Activated CD4-positive, CD25-positive, alpha-beta regulatory T cell (primary cell): ENCODE results near the gene MAP3K19.

Experiments used
- DNase-seq, 4 experiments: peaks; one replicate each; lab custom pipeline; 2025; lab: John Stamatoyannopoulos, UW

Gene MAP3K19

DNA sequence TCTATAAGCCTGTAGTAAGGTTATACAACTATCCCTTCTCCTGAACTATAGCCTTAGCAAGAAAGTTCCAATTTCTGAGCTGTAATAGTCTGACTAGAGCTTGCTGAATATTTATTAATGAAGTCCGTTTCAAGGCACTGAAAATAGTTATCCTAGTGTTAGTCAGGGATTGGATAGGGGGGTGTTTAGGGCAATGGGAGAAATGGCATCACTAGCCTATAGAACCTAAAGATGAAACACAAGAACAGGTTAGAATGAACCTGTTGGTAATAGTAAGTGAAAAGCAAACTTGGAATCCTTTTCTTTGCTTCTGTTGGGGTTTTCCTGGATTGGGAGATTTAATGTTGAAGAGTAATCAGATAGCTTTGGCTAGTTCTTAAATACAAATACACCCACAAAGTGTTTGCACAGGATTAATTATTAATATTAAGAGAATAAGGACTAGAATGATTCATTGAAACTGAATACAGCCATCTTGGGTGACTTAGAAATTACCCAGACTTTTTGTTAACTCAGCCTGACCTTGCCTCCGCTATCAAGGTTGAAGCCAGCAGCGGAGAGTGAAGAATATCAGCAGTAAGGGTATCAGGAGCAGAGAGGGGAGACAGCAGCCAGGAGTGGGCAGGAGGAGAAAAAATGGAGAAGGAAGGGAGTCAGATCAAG lies 114.3 kb downstream of the MAP3K19 start:
- no peak for DNase-seq

DNA sequence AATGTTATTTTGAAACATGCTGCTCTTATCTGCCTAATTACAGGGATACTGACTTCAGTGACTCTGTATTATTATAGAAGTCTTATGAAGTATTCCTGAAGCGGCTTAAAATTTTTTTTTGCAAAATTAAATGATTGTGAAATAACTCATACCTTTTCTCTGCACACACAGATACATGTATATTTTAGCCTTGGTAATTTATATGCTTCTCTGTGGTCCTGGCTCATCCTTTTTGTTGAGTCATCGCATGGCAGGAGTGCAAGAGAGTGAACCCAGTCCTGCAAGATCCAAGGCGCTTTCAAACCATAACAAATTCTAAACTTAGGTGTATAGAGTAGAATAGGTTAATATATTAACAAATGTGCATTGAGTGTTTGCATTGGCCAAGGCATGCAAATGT lies 120.1 kb downstream of the MAP3K19 start:
- DNase-seq = no peak

DNA sequence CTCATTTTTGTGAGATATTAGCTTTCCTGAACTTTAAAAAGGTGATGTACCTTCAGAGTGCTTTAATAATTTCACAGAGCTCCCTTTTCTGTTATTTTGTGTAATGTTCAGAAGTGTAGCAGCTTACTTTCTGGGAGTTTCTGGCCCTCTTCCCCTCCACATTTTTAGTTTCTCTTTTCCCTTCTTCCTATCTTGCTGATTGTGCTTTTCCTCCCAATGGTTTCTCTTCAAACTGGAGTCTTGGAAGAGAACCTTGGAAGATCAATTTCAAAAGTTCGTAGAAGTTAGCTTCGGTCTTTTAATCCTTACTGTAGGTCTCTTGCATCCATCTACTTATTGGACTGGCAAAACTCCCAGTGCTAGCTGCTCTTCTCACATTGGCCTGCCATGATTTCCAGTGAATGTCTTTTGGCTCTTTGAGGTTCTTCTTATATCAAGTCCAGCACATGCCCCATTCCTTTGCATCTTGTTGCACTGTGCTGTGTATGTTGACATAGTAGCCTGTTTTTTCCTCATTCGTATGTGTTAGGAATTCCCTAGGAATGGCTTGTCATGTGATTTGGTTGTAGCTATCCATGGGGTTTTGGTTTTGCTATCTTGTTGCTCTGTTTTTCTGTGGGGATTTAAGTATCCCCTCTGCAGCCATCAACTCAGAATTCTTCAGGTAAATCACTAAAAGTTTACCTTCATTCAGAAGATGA lies 120.9 kb downstream of the MAP3K19 start:
- DNase-seq = no peak

DNA sequence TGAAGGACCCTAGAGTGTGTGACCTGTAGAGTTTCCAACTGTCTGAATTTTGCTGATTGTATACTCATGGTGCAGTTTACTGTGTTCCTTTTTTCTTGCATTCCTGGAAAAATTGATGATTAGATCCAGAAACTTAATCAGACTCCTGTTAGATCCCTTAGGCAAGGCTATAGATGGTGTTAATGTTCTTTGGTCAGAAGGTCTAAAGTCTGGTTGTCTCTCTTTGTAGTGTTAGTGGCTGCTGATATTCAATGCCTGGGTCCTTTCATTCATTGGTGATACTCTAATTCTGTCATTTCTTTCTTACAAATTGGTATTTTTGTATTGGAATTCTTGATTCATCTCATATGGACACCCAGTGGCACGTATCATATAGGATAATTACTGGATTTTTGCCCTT lies 122.3 kb downstream of the MAP3K19 start:
- no peak for DNase-seq

DNA sequence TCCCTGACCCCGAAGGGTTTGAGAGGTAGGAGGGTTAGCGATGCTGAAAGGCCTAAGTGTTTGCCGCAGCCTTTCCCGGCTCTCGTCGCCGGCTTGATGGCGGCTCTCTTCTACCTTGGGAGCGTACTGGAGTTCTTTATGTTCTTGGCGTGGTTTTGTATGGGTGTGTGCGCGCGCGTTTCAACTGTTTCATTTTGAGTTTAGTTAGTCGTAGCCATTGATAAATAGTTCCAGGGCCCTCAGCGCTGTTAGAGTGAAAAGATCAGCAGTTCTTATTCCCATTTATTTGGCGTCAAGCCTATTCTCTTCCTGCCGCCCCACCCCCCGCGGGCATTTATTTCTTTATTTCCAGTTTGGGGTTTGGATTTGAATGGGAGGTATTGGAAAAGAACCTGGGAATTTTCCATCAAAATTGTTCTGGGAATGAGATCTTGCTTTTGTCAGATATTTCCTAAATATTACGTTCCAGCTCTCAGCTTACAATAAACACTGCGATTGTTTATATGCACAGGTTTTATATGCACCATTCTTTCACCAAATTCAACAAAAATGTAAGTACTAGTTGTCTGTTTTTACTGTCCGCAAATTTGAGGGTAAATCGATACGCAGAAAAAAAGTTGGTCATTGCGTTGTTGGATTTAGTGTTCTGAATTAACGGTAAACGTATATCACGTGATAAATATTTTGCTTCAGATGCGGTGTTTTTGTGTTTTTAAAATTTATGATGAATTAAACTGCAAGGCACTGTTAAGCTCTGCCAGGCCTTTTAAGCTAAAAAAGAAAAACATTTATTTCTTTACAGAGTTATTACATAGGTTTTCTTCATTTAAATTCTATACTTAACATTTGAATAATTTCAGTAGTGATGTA lies 127.7 kb downstream of the MAP3K19 start:
- peak; percentile 6 to 26 (median 12) for DNase-seq

DNA sequence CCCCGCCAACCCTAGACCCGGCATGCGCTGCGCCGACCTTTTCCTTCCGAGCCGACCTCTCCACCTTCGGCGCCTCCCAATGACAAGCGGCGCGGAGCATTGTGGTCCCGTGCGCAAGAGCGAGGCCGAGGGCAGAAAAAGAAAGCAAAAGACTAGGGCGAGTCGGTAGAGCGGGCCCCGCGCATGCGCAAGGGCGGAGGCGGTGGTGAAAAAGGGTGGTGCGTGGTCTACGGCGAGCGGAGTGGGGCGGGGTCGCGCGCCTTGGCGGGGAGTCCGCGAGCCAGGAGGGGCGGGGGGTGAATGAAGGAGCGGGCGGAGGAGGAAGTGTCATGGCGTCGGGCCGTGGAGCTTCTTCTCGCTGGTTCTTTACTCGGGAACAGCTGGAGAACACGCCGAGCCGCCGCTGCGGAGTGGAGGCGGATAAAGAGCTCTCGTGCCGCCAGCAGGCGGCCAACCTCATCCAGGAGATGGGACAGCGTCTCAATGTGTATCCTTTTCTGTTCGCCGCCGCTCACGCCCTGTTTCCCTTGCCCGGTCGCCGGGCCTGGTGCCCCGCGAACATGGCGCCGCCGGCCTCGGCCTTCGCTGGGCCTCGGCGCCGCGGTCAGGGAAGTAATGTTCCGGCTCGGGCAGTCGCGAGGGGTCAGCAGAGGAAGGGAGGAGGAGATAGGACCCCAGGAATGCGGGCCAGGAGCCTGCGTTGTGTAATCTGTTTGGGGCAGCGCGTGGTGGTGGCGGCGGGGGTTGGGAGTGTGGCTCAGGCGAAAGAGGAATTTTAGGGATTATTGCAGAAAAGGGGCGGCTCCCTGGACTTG lies 128.5 kb downstream of the MAP3K19 start, which contains the start of gene CCNT2:
TSS of gene CCNT2 (plus strand) at position 297 of the 815 bp plus-strand sequence. CDS start at position 330, 33 bp downstream.
- peak; percentile 97 to 99 (median 99) for DNase-seq

DNA sequence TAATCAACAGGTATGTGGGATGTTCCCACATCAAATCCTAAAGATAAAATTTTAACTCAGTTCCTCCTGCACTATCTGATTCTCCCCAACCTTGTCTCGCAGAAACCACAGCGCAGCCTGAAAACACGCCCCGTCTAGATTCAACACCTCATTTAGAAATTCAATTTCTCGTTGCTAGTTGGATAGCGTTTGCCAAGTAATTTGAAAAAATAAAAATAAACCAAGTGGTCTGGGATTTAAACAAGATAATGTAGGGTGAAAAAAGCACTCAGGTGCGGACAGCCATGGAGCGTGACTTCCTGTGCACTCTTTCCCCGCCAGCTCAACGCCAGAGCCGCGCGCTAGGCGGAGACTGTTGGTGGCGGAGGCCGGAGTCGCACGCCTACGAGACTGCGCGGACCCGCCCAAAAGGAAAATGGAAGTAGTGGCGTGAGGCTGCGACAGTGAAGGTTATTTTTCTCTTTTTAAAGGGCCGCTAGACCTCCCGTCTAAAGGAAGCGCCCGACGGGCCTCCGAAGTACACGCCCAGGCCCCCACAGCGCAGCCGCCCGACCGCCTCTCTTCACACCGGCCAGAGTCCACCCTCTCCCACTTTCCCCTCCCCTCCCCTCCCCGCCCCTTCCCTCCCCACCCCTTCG lies 129.2 kb downstream of the MAP3K19 start:
- DNase-seq = peak in 3 of 4 experiments; percentile 86 to 93 (median 88)

DNA sequence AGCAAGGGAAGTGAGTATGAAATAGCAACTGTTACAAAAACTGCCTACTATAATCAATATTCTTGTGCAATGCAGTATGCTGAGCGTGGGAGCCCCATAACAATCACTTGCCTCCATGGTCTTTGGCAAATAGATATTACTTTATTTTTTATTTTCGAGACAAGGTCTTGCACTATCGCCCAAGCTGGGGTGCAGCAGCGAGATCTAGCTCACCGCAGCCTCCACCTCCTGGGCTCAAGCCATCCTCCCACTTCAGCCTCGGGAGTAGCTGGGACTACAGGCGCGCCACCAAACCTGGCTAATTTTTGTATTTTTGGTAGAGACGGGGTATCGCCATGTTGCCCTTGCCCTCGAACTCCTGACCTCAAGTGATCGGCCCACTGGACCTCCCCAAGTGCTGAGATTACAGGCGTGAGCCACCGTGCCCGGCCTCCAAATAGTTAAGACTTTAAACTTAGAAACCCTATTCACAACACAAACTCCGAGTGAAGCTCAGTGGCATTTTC lies 129.8 kb downstream of the MAP3K19 start:
- no peak for DNase-seq
